B cell (primary cell): ENCODE data around the gene HLCS.

Experiments used
- CTCF ChIP-seq: fragments of 200-600 bp; IDR thresholded peaks from one replicate; pipeline ENCODE4 v1.8.0; 2022; ENCODE audit warnings: antibody characterized with exemption, mild to moderate bottlenecking
- EZH2 ChIP-seq: IDR thresholded peaks from 2 replicates; pipeline ENCODE4 v1.6.1; 2012; ENCODE audit warnings: borderline replicate concordance, low read depth, mild to moderate bottlenecking, moderate library complexity, low read length; ENCODE audit not compliant: insufficient read depth, poor library complexity, severe bottlenecking

- TF ChIP-seq CTCF = no peak
- TF ChIP-seq EZH2 = no peak
Observed at GRCh38 chr21:36803816-36804439, 162.5 kb downstream of the HLCS start.
